Embryonic facial prominence (tissue), 1 donor: ENCODE results near the gene LIX1L.
A peak's percentile ranks its signal among the peaks of the same experiment; 100 is the strongest.

Experiments used
- DNase-seq: peaks from one replicate; pipeline ENCODE4 v3.0.0-alpha.2; 2016; ENCODE audit errors: extremely low spot score

LIX1L gene

DNA sequence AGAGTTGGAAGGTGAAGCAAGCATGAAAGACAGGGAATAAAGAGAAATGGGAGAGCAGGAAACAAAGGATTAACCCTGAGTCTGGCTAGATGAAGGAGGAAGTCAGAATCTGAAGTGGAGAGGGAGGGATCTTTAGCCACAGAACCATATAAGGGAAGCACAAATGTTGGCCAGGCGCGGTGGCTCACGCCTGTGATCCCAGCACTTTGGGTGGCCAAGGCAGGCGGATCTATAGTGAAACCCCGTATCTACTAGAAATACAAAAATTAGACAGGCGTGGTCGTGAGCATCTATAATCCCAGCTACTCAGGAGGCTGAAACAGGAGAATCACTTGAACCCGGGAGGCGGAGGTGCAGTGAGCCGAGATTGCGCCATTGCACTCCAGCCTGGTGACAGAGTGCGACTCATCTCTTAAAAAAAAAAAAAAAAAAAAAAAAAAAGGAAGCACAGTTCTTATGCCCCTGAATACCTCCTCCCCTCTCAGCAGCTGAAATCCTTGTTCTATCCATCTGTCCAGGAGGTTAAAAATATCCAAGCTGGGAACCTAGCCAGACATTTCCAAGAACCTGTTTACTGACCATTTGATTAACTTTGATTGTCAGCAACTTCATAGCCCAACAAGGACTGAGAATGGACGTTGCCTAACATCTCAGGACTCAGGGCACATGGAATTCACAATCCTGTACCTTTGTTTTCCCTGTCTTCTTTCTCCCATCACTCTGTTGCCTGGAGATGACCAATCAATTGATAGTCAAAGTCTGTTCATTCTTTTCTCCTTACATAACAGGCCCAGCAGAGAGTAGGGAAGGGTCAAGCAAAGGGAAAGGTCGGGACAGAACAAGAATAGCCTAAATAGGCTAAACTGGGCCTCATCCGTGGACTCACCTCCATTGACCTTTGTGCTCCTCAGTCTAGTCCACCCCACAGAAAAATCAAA is 28.0 kb upstream of the LIX1L start:
- DNase-seq = no peak

DNA sequence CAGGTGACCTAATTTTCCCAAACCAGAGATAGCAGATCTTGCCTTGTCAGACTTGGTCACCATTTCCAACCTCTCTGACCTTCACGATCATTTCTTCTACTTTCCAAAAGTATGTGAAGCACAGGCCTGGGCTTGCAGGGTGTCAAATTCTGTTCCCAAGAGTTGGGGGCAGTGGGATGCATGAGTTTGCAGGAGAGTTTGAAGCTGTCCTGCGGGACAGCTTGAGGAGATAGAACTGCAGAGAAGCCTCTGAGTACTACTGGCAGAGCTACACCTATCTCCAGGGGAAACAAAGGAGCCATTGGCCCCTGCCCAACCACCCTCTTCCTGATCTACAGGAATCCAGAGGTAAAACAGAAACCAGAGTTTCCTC is 27.3 kb upstream of the LIX1L start:
- DNase-seq = no peak

GRCh38 chr1:145983960-145984830 is 26.4 kb upstream of the LIX1L start:
- no peak for DNase-seq

- no peak for DNase-seq
These were observed 25.4 kb upstream of the LIX1L start for GRCh38 chr1:145983206-145983675.

- no peak for DNase-seq
These were observed 24.4 kb upstream of the LIX1L start for GRCh38 chr1:145982010-145982723.

- DNase-seq = no peak
These were observed 22.7 kb upstream of the LIX1L start for GRCh38 chr1:145980457-145980994.

- DNase-seq = no peak
These were observed 22.1 kb upstream of the LIX1L start for GRCh38 chr1:145979746-145980456.

DNA sequence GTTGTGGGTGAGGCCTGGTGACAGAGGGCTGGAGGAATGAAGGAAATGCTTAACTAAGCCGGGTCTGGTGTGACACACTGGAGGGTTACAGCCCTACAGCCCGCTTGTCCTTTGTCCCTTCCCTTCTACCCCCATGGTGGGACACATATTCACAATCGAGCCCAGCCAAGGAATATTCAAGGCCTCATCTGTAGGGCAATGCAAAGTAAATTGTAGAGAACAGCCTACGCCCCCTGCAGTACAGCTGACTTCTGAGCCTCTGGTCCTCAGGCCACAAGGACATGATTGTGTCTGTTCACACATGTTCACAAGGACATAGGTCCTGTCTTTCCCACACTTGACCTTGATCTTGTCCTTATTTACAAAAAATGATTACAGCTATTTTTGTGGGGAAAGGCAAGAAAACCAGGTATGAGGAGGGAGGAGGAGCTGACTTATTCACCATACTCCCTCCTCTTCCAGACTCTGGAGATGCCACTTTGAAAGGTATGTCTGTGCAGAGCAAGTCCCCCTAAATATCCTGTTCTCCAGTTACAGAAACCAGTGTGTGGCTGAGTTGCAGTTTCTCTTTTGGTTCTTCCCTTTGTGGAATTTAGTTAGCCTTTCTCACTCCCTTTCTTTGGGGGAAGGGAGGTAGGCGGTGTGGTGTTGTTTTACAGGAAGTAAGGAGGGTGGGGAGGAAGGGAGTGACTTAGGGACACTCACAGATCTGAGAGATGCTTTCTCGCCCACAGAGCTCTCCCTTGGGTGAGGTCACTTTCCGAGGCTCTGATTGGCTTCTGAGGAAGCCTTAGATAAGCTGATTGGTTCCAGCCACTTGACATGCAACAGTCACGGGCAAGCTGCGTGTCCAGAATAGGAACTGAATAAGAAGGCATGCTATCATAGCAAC is 21.3 kb upstream of the LIX1L start:
- DNase-seq = peak; percentile 84

- DNase-seq = no peak
These were observed 20.6 kb upstream of the LIX1L start for GRCh38 chr1:145978471-145978853.

GRCh38 chr1:145977486-145978470 is 20.0 kb upstream of the LIX1L start:
- peak; percentile 69 for DNase-seq

DNA sequence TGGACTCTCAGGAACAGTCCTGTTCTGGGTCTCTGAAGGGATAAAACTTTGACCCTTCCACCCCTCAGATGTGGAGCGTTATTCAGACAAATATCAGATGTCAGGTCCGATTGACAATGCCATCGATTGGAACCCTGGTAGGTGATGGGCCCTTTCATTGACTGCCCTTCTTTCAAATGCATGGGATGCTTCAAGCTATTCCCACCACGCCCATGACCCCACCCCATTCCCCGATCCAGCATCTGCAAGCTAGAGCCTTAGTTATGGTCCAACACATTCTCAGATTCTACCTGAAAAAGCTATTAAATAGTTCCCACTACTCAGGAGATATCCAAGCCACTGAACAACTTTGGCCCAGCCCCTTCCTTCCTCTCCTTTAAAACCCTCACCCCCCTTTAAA is 19.2 kb upstream of the LIX1L start:
- no peak for DNase-seq

- DNase-seq = no peak
These were observed 17.4 kb upstream of the LIX1L start for GRCh38 chr1:145975216-145975615.

DNA sequence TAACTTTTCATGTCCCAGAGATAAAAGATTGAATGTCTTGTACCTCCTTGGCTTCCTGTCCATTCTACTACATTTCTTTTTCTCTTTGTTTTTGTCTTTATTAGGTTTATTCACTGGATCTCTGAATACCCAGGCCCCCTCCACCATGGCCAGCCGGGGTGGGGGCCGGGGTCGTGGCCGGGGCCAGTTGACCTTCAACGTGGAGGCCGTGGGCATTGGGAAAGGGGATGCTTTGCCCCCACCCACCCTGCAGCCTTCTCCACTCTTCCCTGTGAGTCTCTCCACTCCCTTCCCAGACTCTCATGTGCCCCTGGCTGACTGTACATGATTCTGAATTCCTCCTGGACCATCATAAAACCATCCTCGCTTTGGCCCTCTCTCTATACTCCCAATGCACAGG is 16.9 kb upstream of the LIX1L start:
- DNase-seq = no peak

DNA sequence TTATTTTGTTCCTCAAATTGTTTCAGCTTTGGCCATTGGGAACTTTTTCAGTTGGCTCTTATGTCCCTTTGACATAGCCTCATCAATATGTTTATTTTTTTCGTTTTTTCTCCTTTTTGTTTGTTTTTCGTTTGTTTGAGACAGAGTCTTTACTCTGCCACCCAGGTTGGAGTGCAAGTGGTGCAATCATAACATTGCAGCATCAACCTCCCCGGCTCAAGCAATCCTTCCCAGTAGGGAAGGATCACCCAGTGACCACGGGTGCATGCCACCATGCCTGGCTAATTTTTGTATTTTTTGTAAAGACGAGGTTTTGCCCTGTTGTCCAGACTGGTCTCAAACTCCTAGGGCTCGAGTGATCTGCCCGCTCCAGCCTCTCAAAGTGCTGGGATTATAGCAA is 14.8 kb upstream of the LIX1L start:
- no peak for DNase-seq

GRCh38 chr1:145967288-145967687 is 9.5 kb upstream of the LIX1L start:
- no peak for DNase-seq

DNA sequence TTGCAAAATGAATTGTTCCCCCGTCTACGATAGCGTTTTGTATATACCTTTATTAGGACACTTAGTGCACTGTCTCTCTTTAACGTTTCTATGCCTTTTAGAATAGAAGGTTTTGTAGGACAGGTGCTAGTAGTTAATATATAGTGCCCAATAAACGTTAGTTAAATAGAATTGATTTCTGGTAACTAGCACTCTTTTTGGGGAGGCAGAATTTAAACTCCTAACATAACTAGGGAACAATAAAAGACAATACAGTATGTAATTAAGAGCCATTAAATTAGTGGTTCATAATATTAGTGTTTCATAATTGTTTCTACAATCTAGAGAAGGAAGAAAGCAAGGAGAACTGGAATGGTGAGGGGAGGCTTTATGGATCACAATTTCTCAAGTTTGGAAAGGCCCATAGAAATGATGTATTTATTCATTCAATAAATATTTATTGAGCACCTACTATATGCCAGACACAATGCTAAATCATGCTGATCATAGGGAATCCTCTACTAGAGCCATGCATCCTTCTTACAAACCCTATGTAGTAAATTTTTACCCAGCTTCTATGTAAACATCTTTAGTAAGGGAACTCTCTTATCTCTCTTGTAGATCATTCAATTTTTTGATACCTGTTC is 7.4 kb upstream of the LIX1L start:
- DNase-seq = no peak

DNA sequence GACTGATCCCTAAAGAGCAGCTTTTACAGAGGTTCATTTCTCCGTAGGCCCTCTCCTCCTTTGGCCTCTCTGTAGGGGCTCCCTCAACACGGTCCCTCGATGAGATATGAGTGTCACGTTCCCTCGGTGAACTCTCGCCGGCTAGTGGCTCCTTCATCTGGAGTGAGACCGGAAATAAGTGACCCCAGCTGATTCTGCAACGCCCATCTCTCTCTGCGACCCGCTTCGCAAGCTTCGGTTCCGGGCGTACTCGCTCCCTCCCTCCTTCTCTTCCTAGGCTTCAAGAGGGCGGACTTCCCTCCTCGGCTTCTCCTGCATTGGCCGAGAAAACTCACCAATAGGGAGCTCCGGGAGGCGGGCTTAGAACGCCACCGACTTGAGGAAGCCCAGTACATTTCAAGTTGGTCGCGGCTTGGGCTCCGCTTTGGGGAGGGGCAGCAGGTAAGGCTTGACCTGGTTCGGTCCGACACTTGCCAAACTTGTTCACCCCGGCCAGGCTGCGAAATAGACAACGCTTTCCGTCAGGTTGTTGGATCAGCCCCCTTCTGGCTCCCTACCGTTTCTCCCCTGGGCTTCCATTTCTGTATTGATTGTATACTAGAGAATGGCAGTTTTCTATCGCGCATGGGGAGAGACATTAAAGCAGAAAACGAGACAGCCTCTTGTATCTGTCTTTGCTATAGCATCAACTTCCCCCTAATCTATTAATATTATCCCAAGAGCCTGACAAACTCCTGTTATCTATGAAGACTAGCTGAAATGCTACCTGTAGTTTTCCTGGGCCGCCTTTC is 6.7 kb upstream of the LIX1L start, which contains the start of the genes ANKRD34A and POLR3GL:
Gene ANKRD34A, minus strand, starts transcription at position 248 of the 791 bp plus-strand sequence. CDS start 2,816 bp downstream, outside the sequence.
Gene POLR3GL, plus strand, starts transcription at position 363 of the 791 bp plus-strand sequence. CDS start 10,176 bp downstream, outside the sequence.
- peak; percentile 83 for DNase-seq
